AG08396 (cell line): ENCODE results near the gene SPDYE4.

Experiments used
- DNase-seq: peaks from one replicate; pipeline ENCODE4 v3.0.0; 2012; ENCODE audit warnings: low spot score, mixed read lengths

Gene SPDYE4

DNA sequence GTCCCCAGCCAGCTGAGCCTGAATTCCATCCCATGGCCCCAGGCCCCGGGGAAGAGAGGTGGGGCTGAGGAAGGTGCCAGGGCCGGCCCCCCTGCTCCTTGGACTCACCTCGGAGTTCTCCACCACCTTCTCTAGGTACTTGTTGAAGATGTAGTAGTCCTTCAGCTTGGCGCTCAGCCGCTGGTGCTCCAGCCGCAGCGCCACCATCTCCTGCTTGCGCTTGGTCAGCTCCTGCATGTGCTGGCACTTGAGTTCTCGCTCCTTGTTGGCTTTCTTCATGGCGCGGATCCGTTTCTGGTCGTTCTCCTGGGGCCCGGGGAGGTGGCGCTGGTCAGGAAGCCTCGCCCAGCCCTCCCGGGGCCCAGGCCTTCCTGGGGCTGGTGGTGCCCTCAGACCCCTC is 17.0 kb downstream of the SPDYE4 start:
- DNase-seq = no peak

DNA sequence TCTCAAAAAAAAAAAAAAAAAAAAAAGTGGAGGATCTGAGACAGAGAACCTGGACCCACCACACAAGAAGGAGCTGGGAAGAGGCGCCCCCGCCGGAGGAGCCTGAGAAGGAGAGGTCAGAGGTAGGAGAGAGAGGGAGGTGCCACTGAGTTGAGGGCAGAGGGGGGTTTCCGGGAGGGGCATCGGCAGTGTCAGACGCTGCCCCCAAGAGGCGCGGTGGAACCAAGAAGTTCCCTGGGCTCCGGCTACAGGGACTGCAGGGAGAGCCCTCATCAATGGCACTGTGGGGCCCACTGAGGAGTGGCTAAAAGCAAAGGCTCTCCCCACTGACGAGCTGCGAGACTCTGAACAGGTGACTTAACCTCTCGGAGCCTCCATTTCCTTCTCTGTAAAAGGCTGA is 17.9 kb downstream of the SPDYE4 start:
- DNase-seq = no peak

DNA sequence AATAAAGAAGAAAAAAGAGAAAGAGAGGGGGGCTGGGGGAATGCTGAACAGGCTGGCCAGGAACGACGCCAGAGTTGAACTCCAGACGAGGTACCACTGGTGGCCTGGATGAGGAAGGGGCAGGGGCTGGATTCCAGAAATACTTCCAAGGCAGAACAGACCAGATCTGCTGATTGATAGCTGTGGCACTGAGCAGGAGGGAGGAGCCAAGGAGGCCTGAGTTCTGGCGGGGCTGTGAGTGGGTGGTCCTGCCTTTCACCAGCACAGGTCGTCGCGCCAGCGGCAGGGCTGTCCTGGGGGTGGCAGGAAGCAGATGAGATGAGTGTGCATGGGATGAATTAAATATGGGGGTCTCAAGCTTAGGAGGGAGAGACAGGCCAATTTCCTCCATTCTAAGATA is 19.2 kb downstream of the SPDYE4 start:
- DNase-seq = no peak

DNA sequence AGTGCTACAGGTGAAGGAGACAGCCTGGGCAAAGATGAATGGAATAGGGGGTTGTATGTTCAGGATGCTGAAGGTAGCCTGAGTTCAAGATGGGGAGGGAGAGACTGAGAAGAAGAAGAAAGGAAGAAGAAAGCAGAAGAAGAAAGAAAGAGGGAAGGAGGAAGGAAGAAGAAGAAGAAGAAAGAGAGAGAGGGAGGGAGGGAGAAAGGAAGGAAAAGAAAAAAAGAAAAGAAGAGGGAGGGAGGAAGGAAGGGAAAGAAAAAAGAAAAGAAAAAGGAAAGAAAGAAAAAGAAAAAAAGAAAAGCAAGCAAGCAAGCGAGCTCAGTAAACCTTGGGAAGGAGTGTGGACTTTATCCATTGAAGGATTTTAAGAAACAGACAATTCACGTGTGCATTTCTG is 21.6 kb downstream of the SPDYE4 start:
- DNase-seq = no peak

DNA sequence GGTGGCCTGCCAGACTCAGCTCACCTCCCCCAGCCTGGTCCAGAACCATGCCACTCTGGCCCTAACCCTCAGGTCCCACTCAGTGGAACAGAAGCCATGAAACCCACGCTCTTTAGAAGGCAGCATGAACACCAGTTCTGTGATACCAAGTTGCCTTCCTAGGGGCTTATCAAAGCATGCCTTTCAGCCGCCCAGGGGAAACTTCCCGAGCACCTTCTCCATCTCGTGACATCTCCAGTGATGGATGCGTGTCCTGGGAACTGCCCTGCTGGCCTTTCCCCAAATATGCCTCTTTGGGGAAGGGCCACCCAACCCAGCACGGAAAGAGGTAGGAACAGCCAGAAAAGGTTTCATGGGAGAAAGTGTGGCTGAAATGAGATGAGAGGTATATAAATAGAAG is 22.0 kb downstream of the SPDYE4 start:
- DNase-seq = no peak

DNA sequence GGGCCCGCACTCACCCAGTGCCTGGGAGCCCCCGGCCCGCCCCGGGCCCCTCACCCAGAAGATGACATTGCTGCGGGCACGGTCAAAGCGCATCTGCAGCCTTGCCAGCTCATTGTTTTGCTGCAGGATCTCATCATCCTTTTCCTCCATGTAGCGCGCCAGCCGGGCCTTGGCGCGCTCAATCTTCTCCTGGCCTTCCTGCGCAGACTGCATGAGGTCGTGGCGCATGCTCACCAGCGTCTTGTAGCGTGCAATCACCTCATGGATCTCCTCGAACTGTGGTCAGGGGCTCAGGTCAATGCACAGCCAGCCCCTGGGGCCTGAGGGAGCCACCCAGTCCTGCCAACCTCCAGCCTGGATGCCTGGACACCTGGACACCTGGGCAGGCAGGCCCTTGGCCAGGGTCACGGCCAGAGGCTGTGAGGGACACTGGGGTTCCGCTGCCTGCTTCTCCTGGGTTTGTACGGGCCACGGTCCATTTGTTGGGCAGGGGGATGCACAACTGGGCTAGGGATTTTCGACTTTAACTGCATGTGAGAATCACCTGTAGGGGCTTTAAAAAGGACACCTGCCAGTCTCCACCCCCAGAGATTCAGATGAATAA is 22.9 kb downstream of the SPDYE4 start:
- DNase-seq = no peak

DNA sequence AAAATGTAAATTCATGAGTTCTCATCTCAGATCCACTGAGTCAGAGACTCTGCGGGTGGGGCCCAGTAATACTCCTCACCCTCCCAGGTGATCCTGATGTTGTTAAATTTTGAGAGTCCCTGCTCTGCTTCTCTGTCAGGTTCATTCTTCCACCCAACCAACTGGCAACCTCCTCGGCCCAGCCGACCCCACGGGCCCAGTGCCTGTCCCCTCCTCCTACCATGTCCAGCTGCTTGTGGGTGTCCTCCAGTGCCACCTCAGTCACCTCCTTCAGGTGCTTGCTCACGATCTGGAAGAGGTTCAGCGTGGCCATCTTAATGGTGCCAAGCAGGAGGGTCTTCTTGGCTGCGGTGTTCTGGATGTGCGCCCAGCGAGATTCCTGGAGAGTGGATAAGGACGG is 23.5 kb downstream of the SPDYE4 start:
- no peak for DNase-seq

DNA sequence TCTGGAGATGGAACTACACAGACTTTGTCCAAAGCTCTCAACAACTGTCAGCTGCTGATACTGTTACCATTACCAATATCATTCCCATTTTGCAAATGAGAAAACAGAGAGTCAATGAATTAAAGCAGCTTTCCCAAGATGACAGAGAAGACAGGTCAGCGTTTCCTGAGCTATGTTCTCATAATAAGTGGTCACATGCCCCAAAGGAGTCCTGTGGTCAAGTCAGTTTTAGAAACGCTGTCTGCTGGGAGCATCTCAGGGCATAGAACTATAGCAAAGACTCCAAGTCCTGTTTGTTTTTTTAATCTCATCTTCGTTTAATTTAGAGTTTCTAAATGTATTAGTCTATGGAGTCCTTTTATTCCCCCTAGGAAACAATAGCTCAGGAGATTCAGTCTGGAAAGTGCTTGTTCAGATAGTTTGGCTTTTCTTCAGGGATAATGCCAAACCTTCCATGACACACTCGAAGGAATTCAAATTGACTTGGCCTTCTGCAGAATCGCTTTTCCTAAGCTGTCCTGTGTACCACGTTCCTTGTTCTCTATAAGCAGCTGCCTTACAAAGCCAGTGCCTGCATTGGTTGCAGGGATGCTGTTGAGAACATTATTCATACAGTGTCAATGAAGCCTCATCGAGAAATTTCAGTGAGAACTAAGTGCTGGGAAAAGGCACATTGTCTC is 25.8 kb downstream of the SPDYE4 start:
- no peak for DNase-seq

DNA sequence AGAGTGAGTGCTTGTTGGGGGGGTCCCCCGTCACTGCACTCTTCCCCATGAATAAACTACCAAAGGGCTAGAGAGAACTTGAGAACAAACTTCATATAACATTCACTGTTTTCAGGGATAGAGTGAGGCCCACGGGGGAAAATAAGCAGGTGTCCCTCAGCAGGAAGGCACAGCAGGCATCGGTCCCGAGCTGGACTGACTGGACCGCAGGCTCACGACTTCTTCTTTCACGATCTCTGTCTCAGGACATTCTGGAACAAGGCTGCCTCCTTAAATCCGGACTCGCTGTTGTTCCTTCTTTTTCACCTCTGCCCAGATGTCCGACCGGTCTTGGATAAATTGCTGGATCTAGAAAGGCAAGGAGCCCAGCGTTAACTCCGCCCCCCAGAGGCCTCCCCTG is 28.5 kb downstream of the SPDYE4 start:
- no peak for DNase-seq

DNA sequence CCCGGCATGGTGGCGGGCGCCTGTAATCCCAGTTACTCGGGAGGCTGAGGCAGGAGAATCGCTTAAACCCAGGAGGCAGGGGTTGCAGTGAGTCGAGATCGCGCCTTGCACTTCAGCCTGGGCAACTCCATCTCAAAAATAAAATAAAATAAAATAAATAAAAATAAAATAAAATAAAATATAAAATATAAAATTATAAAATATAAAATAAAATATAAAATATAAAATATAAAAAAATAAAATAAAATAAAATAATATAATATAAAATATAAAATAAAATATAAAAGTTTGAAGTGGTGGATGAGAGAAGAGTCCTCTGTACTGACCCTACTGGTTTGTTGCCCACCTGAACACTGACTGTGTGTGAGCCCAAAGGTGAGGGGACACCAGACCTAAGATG is 28.9 kb downstream of the SPDYE4 start:
- no peak for DNase-seq

DNA sequence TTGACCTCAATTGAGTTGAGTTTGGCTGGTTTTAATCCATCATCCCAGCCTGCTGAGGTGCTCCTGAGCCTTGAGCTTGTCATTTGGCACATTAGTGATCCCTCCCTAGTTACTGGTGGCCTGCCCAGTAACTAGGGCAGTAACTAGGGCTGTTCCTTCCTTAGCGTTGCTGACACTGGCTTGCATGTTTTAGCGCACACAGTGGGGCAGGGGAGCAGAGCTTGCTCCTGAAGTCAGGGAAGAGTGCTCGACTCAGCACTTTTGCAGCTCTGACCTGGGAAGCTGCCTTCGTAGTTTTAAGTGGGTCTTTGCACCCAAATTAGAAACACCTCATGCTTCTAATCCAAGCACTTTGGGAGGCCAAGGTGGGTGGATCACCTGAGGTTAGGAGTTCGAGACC is 29.4 kb downstream of the SPDYE4 start:
- no peak for DNase-seq

DNA sequence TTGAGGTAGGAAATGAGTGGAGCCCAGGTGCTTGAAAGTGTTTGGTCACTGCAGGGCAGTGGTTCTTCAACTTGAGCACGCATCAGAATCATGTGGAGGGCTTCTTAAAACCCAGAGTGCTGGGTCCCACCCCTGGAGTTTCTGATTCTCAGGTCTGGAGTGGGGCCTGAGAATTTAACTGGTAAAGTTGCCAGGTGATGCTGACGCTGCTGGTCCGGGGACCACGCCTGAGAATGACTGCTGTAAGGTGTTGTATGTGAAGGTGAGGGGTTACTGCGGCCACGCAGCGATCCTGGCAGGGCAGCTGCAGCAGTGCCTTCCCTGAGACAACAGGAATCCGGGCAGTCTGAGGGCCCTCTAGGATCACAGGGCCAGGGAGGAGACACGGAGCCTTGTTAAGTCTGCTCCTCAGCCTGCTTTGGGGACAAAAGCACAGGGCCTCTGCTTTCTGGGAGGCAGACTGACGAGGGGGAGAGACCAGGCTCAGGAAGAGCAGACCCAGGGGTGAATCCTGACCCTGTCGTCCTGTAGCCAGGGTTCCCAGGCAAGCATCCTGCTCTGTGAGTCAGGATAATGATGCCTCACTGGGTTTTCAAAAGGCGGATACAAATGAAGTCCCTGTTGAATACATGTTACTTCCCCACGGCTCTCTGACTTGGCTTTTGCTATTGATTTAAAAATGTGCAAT is 30.0 kb downstream of the SPDYE4 start:
- no peak for DNase-seq

DNA sequence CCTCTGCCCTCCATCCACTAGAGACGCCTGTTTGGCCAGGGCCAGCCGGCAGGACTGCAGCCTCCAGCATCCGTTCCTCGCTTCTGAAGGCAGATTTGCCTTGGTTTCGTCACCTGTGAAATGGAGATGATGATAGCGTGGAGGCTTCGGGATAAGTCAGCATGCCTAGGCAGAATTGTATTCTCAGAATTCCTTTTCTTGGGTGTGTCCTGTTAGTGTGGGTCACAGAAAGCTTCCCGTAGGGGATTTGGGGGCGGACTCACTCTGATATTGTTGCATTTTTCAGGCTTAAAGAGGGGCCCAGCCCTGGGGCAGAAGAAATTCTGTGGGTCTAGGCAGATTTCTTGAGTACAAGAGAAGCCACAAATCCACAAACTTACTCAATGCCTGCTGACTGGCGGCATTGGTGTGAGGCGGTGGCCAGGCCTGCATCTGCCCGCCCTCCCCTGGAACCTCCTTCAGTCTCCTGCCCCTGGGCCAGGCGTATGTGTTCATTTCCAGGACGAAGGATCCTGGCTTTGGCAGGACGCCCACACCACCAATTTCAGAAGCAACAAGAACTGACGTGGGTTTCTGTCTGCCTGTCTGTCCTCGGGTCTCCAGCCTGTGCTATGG is 31.3 kb downstream of the SPDYE4 start:
- no peak for DNase-seq

DNA sequence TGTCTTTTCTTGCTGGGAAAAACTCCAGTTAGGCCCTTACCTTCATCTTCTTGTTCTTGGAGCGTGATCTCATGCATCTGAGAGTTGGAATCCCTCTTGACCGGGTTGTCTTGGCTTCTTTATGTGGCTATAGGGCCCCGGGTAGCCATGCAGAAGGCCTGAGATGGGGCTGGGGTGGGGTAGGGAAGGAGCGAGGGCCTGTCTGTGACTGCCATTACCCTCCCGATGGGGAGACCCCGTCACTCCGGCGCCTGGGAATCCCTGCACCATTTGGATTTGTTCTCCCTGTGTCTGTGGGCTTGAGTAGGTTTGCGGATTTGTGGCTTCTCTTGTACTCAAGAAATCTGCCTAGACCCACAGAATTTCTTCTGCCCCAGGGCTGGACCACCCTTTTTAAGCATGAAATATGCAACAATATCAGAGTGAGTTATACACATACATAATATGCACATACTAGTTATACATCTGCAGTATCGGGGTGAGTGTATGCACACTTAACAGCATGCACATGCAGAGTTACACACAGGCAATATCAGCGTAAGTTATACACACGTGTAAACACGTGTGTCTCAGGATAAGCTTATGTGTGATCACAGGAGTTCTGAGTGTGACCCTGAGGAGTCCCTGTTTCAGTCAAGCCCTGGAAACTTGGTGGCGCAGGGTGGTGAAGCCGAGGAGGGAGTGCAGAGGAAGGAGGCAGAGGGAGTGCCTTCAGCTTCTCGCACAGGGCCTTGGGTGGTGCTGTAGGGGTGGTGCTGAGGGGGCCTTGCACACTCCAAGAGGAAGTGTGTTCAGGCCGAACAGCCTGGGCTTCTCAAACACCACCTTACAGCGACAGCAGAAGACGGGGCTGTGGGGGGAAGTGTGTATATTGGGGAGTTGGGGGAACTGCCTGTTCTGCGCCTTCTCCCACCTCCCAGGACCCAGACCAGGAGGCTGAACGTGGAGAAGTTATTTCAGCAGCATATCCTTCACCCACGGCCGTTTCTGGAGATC is 32.2 kb downstream of the SPDYE4 start:
- no peak for DNase-seq

DNA sequence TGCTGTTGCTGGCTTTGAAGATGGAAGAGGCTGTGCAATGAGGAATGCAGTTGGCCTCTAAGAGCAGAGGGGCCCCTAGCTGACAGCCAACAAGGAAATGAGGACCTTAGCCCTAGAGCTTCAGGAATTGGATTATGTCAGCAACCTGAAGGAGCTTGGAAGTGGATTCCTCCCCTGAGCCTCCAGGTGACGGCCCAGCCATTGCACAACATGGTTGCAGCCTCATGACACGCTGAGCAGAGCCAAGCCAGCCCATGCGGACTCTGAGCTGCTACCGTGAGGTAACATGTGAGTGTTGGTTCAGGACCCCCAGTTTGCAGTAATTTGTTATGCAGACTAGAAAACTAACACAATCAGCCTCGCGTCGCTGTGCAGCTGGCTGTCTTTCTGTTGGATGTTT is 33.9 kb downstream of the SPDYE4 start:
- no peak for DNase-seq

DNA sequence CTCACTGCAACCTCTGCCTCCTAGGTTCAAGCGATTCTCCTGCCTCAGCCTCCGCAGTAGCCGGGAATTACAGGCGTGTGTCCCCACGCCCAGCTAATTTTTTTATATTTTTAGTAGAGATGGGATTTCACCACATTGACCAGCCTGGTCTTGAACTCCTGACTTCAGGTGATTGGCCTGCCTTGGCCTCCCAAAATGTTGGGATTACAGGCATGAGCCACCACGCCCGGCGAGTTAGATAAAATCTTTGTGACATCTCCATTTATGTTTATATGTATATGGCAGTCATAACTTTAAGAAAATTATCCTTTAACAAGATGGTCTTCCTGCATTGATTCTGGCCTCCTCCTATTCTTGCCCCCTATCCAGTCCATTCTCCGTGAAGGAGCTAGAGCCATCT is 37.8 kb downstream of the SPDYE4 start:
- no peak for DNase-seq

DNA sequence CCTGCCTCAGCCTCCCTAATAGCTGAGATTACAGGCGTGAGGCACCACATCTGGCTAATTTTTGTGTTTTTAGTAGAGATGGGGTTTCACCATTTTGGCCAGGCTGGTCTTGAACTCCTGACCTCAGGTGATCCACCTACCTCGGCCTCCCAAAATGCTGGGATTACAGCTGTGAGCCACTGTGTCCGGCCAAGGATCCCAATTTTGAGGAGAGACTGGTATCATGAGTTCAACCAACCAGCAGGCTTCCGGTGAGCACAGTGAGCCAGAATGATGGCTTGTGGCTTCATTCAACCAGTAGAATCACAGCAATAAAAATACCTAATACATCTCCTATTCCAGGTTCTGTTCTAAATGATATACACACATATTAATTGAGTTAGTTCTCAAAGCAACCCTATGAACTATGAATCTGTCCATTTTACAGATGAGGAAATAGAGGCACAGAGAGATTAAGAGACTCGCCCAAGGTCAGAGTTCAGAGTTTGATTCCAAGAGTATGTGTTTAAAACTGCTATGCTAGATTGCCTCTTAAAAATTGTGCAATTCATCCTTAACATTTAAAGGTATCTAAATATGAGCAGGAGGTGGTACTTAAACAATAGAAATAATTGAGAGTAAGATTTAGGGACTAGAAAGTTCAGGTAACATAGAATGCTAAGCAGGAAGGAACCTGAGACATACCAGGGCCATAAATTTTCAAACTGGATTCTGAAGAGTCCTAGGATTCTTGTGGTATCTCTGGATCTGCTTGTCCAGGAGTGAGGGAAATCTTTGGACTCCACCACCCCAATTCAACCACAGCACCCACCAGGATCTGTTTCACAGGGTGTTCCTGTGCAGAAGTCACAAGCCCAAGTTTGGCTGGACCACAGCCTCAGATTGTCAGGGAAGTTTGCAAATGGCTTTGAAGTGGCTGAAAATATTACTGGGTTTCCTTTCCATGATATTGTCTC is 38.8 kb downstream of the SPDYE4 start:
- no peak for DNase-seq

DNA sequence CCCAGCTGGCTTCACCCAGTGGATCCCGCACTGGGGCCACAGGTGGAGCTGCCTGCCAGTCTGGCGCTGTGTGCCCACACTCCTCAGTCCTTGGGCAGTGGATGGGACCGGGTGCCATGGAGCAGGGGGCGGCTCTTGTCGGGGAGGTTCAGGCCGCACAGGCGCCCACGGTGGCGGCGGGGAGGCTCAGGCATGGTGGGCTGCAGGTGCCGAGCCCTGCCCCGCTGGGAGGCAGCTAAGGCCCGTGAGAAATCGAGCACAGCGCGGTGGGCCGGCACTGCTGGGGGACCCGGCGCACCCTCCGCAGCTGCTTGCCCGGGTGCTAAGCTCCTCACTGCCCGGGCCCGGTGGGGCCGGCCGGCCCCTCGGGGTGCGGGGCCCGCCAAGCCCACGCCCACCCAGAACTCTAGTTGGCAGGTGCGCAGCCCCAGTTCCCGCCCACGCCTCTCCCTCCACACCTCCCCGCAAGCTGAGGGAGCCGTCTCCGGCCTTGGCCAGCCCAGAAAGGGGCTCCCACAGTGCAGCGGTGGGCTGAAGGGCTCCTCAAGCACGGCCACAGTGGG is 40.3 kb downstream of the SPDYE4 start:
- DNase-seq = no peak

DNA sequence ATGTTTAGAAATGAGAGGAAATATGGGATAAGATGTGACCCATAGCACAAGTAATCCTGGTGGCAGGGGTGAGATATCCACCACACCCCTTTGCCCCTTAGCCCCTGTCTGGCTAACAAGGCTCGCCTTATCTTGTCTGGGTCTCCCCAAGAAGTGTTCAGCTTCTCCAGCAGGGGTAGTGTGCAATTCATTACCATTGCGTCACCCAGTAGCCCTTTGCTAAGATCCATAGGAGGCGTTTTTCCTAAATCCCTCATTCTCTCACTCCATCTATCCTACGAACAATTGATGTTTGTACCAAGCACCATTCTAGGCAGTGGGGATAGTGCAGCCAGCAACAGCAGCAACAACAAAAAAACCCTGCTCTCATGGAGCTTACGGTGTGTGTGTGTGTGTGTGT is 44.5 kb downstream of the SPDYE4 start:
- no peak for DNase-seq

DNA sequence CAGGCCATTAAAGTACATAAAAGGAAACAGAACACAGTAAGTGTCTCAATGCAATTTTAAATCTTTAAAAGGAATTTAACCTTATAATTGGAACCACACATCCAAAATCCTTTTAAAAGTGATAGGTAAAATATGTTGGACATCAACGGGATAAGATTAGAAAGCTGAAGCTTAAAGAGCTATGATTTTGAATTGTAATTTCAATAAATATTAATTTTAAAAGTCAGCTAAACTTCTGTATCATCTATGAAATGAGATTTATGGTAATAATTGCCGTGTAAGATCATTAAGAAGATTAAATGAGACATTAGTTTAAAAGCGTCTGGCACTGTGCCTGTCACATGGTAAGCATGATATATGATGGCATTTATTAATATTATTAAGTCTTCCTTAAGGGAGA is 45.0 kb downstream of the SPDYE4 start:
- no peak for DNase-seq

DNA sequence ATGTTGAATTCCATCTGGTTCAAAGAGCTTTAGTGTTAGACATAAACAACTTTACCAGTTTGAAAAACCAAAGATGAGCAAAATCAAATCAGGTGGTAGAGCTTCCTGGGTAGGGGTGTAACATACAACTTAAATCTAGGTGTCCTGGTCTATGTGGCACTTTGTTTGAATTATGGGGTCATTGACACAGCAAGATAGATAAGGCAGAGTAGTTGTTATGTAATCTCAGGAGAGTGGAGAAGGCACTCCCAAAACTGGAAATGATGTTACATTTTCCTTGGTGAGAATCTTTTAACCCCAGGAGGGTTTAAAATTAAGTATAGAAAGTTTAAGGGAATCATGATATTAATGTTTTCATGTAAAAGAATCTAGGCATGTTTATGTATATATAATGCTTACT is 45.6 kb downstream of the SPDYE4 start:
- DNase-seq = no peak
